ENCODE measurements around the gene DAO.
"Not testable (repeated sequence)": the region's sequence is repeated elsewhere in the genome, so short reads cannot be mapped to it uniquely, and the experiment has no call there.

DNA sequence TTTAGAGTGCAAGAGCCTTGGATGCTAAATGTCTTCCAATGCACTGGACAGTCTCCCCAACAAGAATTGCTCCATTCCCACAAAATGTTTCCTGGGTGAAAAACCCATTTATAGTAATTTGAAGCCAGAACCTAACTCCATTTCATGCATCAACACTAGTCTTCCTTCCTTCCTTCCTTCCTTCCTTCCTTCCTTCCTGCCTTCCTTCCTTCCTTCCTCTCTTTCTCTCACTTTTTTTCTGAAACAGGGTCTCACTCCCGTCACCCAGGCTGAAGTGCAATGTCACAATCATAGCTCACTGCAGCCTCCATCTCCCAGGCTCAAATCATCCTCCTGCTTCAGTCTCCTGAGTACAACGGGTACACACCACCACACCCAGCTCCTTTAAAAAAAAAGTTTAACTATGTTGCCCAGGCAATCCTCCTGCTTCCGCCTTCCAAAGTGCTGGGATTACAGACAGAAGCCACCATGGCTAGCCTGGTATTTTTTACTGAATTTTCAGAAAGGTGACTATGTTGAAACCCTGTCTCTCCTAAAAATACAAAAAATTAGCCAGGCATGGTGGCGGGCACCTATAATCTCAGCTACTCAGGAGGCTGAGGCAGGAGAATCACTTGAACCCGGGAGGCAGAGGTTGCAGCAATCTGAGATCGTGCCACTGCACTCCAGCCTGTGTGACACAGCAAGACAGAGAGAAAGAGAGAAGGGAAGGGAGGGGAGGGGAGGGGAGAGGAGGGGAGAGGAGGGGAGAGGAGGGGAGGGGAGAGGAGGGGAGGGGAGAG, 20.6 kb upstream of the DAO start:
- TF ChIP-seq, protein P1, sequence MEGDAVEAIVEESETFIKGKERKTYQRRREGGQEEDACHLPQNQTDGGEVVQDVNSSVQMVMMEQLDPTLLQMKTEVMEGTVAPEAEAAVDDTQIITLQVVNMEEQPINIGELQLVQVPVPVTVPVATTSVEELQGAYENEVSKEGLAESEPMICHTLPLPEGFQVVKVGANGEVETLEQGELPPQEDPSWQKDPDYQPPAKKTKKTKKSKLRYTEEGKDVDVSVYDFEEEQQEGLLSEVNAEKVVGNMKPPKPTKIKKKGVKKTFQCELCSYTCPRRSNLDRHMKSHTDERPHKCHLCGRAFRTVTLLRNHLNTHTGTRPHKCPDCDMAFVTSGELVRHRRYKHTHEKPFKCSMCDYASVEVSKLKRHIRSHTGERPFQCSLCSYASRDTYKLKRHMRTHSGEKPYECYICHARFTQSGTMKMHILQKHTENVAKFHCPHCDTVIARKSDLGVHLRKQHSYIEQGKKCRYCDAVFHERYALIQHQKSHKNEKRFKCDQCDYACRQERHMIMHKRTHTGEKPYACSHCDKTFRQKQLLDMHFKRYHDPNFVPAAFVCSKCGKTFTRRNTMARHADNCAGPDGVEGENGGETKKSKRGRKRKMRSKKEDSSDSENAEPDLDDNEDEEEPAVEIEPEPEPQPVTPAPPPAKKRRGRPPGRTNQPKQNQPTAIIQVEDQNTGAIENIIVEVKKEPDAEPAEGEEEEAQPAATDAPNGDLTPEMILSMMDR (conservative IDR thresholded peaks at IDR 0.05), result not testable (repeated sequence)
- not testable (repeated sequence) for TF ChIP-seq ZFX (IDR thresholded peaks at IDR 0.05)
